OCI-LY3 (cell line): Measurements from ENCODE around the gene ICAM3.
"Not testable (repeated sequence)": the region's sequence is repeated elsewhere in the genome, so short reads cannot be mapped to it uniquely, and the experiment has no call there.

Experiments used
- CTCF ChIP-seq: fragments of 200-600, 300-600 bp; sonication (generic); IDR thresholded peaks from 2 replicates; pipeline ENCODE4 v1.5.1; 2014; ENCODE audit warnings: antibody characterized with exemption, low read length, low read depth
- EZH2phosphoT487 ChIP-seq: fragments of 200-600 bp; shearing (Covaris generic); IDR thresholded peaks from 2 replicates; pipeline ENCODE4 v1.6.1; 2018; ENCODE audit warnings: antibody characterized with exemption, mixed run types, low read depth

DNA sequence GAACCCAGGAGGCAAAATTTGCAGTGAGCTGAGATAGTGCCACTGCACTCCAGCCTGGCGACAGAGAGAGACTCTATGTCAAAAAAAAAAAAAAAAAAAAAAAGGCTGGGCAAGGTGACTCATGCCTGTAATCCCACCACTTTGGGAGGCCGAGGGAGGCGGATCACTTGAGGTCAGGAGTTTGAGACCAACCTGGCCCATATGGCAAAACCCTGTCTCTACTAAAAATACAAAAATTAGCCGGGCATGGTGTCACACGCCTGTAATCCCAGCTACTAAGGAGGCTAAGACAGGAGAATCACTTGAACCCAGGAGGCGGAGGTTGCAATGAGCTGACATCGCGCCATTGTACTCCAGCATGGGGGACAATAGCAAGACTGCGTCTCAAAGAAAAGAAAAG is 2.7 kb downstream of the ICAM3 start:
- TF ChIP-seq CTCF, EZH2phosphoT487: not testable (repeated sequence)
